GM23338 (cell line): ENCODE data around the gene SEMA5A. TPM values are rescaled to one million over a fixed set of nuclear protein-coding genes. Genes with fewer than 3 reads are reported as not detected.

Source experiments
- ATAC-seq: fragments of 200-7000 bp; cut with Tn5 transposase; 3 replicates; pipeline ENCODE4 v1.9.1; 2020
- DNase-seq: peaks from one replicate; pipeline ENCODE4 v3.0.0-alpha.2; 2015; ENCODE audit warnings: low spot score
- H2AFZ ChIP-seq: fragments of 200-600 bp; sonication (generic); 2 replicates; pipeline ENCODE4 v1.8.0; 2016; ENCODE audit warnings: antibody characterized with exemption, mild to moderate bottlenecking, moderate library complexity
- H3F3A ChIP-seq: fragments of 200-600 bp; sonication (generic); replicated peaks from 2 replicates; pipeline ENCODE4 v1.8.0; 2017; ENCODE audit warnings: antibody characterized with exemption, mixed run types, low read depth
- H3K27ac ChIP-seq: fragments of 200-600 bp; sonication (generic); 2 replicates; pipeline ENCODE4 v1.6.1; 2016; ENCODE audit warnings: low read depth
- H3K27me3 ChIP-seq: fragments of 200-600 bp; sonication (generic); 2 replicates; pipeline ENCODE4 v1.8.0; 2016; ENCODE audit warnings: mild to moderate bottlenecking, mixed run types, moderate library complexity; ENCODE audit not compliant: insufficient read depth
- H3K36me3 ChIP-seq: fragments of 200-600 bp; sonication (generic); 2 replicates; pipeline ENCODE4 v1.8.0; 2016; ENCODE audit warnings: mild to moderate bottlenecking; ENCODE audit not compliant: insufficient read depth
- H3K4me1 ChIP-seq: fragments of 200-600 bp; sonication (generic); 2 replicates; pipeline ENCODE4 v1.8.0; 2016; ENCODE audit warnings: mild to moderate bottlenecking, moderate library complexity; ENCODE audit not compliant: insufficient read depth
- H3K4me2 ChIP-seq: fragments of 200-600 bp; sonication (generic); 2 replicates; pipeline ENCODE4 v1.7.1; 2017; ENCODE audit warnings: mixed run types
- H3K4me3 ChIP-seq: fragments of 200-600 bp; sonication (generic); 2 replicates; pipeline ENCODE4 v1.6.1; 2016; ENCODE audit warnings: mixed run types
- H3K79me2 ChIP-seq: fragments of 200-600 bp; sonication (generic); replicated peaks from 2 replicates; pipeline ENCODE4 v1.8.0; 2017; ENCODE audit warnings: mild to moderate bottlenecking; ENCODE audit not compliant: insufficient read depth
- H3K9me2 ChIP-seq: fragments of 200-600 bp; sonication (generic); 2 replicates; pipeline ENCODE4 v1.8.0; 2017; ENCODE audit not compliant: insufficient read depth
- H4K20me1 ChIP-seq: fragments of 200-600 bp; sonication (generic); replicated peaks from 2 replicates; pipeline ENCODE4 v1.8.0; 2017; ENCODE audit warnings: mild to moderate bottlenecking; ENCODE audit not compliant: insufficient read depth
- H3K27ac Mint-ChIP-seq: 2 replicates; pipeline ENCODE4 v1.8.0; 2020; ENCODE audit warnings: inconsistent platforms, mild to moderate bottlenecking, moderate library complexity, mixed read lengths
- H3K27me3 Mint-ChIP-seq: 3 replicates; pipeline ENCODE4 v1.8.0; 2022; ENCODE audit warnings: low read depth, mild to moderate bottlenecking, moderate library complexity, mixed read lengths, inconsistent platforms; ENCODE audit not compliant: insufficient read depth, poor library complexity
- H3K36me3 Mint-ChIP-seq: 3 replicates; pipeline ENCODE4 v1.8.0; 2021; ENCODE audit warnings: low read depth, mild to moderate bottlenecking, inconsistent platforms, moderate library complexity, mixed read lengths
- H3K4me1 Mint-ChIP-seq: 3 replicates; pipeline ENCODE4 v1.8.0; 2020; ENCODE audit warnings: mild to moderate bottlenecking, inconsistent platforms, mixed read lengths
- H3K4me3 Mint-ChIP-seq: 3 replicates; pipeline ENCODE4 v1.8.0; 2021; ENCODE audit warnings: moderate library complexity, mild to moderate bottlenecking, inconsistent platforms, mixed read lengths
- H3K9me3 Mint-ChIP-seq: 3 replicates; pipeline ENCODE4 v1.8.0; 2020; ENCODE audit warnings: moderate library complexity, mild to moderate bottlenecking, inconsistent platforms, mixed read lengths
- EZH2 ChIP-seq: fragments of 200-600 bp; sonication (generic); IDR thresholded peaks from one replicate; pipeline ENCODE4 v1.8.0; 2017; ENCODE audit warnings: antibody characterized with exemption, mild to moderate bottlenecking, low read depth; ENCODE audit not compliant: unreplicated experiment
- EZH2phosphoT487 ChIP-seq: fragments of 200-600 bp; sonication (generic); IDR thresholded peaks from one replicate; pipeline ENCODE4 v1.8.1; 2018; ENCODE audit warnings: antibody characterized with exemption; ENCODE audit not compliant: unreplicated experiment
- JUNB ChIP-seq: IDR thresholded peaks from one replicate; pipeline ENCODE4 v1.6.1; 2016; ENCODE audit warnings: antibody characterized with exemption; ENCODE audit not compliant: unreplicated experiment
- NANOG ChIP-seq: IDR thresholded peaks from 2 replicates; pipeline ENCODE4 v1.6.1; 2016; ENCODE audit warnings: antibody characterized with exemption, borderline replicate concordance
- POLR2AphosphoS5 ChIP-seq: IDR thresholded peaks from 2 replicates; pipeline ENCODE4 v1.6.1; 2016; ENCODE audit warnings: antibody characterized with exemption, low read depth
- STAT1 ChIP-seq: IDR thresholded peaks from one replicate; pipeline ENCODE4 v1.6.1; 2016; ENCODE audit warnings: antibody characterized with exemption; ENCODE audit not compliant: unreplicated experiment
- ZNF114 ChIP-seq: fragments of 250-450 bp; sonication (Bioruptor Pico); IDR thresholded peaks from 2 replicates; pipeline ENCODE4 v1.5.0; 2020; ENCODE audit warnings: mild to moderate bottlenecking, moderate library complexity
- ZNF331 ChIP-seq: fragments of 250-450 bp; sonication (Bioruptor Pico); IDR thresholded peaks from 2 replicates; pipeline ENCODE4 v1.5.0; 2020; ENCODE audit warnings: low read depth, mild to moderate bottlenecking, moderate library complexity
- polyA plus RNA-seq: library from polyadenylated mRNA; unstranded; fragments of >200 nt; fragmentation: Nextera tagmentation; extraction: Ambion mirVana; gene quantifications from 2 replicates; pipeline ENCODE4 v1.2.1, GENCODE V29; 2016
- total RNA-seq: library from RNA; depleted of rRNA; stranded (reverse); fragments of >200 nt; shearing (Covaris generic); gene quantifications from 2 replicates; pipeline ENCODE4 v1.2.3, GENCODE V29; 2014
- TF ChIP-seq, protein P1 (sequence below): IDR thresholded peaks from 2 replicates; pipeline ENCODE4 v1.6.1; 2016; ENCODE audit warnings: antibody characterized with exemption
- TF ChIP-seq, protein P2 (sequence below): IDR thresholded peaks from one replicate; pipeline ENCODE4 v1.6.1; 2018; ENCODE audit warnings: antibody characterized with exemption; ENCODE audit not compliant: unreplicated experiment
- TF ChIP-seq, protein P3 (sequence below), 2 experiments: fragments of 200-600 bp in 1 of 2; sonication (generic) in 1 of 2; conservative IDR thresholded peaks; 2 replicates each; pipeline versions ENCODE4 v1.5.1 to v1.6.1; 2016 to 2017; ENCODE audit warnings: antibody characterized with exemption in 2 of 2, low read depth in 2 of 2, mild to moderate bottlenecking in 2 of 2, moderate library complexity in 1 of 2
- TF ChIP-seq, protein P4 (sequence below): fragments of 250-450 bp; sonication (Bioruptor Pico); IDR thresholded peaks from 2 replicates; pipeline ENCODE4 v1.5.0; 2020; ENCODE audit warnings: mild to moderate bottlenecking, moderate library complexity

The SEMA5A gene
- total and polyA plus RNA-seq, 2 experiments from 2014 or later = 2.1 to 8.1 TPM

DNA sequence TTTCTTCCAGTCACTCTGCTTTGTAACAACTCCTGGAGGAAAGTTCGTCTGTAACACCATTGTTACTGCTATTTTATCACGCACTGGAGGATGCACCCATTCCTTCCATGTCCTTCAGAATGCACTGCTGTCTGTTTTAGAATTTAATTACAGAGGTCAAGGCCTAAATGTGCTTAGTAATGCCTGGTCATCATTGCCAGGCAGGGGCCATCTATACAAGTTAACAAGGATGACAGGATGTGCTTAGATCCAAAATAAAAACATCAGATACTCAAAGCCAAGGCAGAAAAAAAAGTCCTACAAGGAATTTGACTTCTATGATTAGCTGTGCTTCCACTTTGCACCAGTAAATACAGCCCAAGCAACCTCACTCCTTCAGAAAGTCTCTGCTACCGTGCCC lies 371.4 kb downstream of the SEMA5A start (continued):
- TF ChIP-seq ZNF331 (CRISPR knock-in tag) (no peak), EZH2 (no peak), POLR2AphosphoS5 (no peak), STAT1 (no peak), NANOG (no peak)

DNA sequence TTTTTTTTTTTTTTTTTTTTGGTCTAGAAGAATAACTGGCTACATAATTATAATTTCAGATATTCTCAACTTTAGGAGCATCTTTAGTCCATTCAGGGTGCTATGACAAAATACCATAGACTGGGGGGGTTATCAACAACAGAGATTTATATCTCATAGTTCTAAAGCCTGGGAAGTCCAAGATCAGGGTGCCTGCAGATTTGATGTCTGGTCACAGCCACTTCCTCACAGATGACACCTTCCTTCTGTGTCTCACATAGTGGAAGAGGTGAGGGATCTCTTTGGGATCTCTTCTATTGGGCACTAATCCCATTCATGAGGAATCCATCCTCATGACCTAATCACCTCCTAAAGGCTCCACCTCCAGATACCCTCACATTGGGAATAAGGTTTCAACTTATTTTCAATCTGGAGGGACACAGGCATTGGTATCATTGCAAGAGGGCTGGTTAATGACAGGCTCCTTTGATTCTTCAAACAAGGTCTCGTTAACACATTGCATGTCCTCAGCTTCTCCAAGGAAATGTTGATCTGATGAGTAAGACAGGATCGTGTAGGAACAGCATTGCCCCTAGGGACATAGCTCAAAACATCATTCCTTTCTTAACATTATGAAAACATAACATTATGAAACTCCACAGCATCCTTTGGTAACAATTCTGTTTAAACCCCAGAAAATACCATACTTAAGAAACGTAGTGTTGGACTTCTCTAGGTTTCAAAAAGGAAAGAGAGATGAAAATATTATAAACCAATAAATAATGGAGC lies 372.4 kb downstream of the SEMA5A start:
- H3K79me2 ChIP-seq = no peaks in the 10 kb centered on the region
- no peak overlapping the region for H3K4me2 ChIP-seq
- H3K27ac ChIP-seq = no peak overlapping the region
- no peak overlapping the region for H3K4me3 Mint-ChIP-seq
- no peak for DNase-seq
- H3F3A ChIP-seq = no peaks in the 10 kb centered on the region
- H2AFZ ChIP-seq = no peak overlapping the region
- H3K27ac Mint-ChIP-seq = no peak overlapping the region
- no peak overlapping the region for H3K4me3 ChIP-seq
- H3K36me3 ChIP-seq = no peaks in the 10 kb centered on the region
- H3K9me2 ChIP-seq = peaks cover 8% of the 10 kb centered on the region; the same call in 1 of the 2 replicates
- no peaks in the 10 kb centered on the region for H4K20me1 ChIP-seq
- ATAC-seq = no peak
- no peaks in the 10 kb centered on the region for H3K9me3 Mint-ChIP-seq
- H3K36me3 Mint-ChIP-seq = peaks cover 11% of the 10 kb centered on the region; the same call in 2 of the 3 replicates
- H3K27me3 Mint-ChIP-seq = no peaks in the 10 kb centered on the region
- H3K27me3 ChIP-seq = no peaks in the 10 kb centered on the region
- H3K4me1 Mint-ChIP-seq = peaks cover 15% of the 10 kb centered on the region
- H3K4me1 ChIP-seq = 0 out of 2 replicates have a peak, but pooled peaks cover 9% of the 10 kb centered on the region
- TF ChIP-seq NANOG (no peak), POLR2AphosphoS5 (no peak), EZH2 (no peak), EZH2phosphoT487 (no peak), STAT1 (no peak), JUNB (no peak), ZNF114 (no peak)
- TF ChIP-seq, protein P1, sequence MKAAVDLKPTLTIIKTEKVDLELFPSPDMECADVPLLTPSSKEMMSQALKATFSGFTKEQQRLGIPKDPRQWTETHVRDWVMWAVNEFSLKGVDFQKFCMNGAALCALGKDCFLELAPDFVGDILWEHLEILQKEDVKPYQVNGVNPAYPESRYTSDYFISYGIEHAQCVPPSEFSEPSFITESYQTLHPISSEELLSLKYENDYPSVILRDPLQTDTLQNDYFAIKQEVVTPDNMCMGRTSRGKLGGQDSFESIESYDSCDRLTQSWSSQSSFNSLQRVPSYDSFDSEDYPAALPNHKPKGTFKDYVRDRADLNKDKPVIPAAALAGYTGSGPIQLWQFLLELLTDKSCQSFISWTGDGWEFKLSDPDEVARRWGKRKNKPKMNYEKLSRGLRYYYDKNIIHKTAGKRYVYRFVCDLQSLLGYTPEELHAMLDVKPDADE = no peak
- TF ChIP-seq, protein P2, sequence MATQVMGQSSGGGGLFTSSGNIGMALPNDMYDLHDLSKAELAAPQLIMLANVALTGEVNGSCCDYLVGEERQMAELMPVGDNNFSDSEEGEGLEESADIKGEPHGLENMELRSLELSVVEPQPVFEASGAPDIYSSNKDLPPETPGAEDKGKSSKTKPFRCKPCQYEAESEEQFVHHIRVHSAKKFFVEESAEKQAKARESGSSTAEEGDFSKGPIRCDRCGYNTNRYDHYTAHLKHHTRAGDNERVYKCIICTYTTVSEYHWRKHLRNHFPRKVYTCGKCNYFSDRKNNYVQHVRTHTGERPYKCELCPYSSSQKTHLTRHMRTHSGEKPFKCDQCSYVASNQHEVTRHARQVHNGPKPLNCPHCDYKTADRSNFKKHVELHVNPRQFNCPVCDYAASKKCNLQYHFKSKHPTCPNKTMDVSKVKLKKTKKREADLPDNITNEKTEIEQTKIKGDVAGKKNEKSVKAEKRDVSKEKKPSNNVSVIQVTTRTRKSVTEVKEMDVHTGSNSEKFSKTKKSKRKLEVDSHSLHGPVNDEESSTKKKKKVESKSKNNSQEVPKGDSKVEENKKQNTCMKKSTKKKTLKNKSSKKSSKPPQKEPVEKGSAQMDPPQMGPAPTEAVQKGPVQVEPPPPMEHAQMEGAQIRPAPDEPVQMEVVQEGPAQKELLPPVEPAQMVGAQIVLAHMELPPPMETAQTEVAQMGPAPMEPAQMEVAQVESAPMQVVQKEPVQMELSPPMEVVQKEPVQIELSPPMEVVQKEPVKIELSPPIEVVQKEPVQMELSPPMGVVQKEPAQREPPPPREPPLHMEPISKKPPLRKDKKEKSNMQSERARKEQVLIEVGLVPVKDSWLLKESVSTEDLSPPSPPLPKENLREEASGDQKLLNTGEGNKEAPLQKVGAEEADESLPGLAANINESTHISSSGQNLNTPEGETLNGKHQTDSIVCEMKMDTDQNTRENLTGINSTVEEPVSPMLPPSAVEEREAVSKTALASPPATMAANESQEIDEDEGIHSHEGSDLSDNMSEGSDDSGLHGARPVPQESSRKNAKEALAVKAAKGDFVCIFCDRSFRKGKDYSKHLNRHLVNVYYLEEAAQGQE = no peak
- TF ChIP-seq, protein P3, sequence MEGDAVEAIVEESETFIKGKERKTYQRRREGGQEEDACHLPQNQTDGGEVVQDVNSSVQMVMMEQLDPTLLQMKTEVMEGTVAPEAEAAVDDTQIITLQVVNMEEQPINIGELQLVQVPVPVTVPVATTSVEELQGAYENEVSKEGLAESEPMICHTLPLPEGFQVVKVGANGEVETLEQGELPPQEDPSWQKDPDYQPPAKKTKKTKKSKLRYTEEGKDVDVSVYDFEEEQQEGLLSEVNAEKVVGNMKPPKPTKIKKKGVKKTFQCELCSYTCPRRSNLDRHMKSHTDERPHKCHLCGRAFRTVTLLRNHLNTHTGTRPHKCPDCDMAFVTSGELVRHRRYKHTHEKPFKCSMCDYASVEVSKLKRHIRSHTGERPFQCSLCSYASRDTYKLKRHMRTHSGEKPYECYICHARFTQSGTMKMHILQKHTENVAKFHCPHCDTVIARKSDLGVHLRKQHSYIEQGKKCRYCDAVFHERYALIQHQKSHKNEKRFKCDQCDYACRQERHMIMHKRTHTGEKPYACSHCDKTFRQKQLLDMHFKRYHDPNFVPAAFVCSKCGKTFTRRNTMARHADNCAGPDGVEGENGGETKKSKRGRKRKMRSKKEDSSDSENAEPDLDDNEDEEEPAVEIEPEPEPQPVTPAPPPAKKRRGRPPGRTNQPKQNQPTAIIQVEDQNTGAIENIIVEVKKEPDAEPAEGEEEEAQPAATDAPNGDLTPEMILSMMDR (conservative IDR thresholded peaks at IDR 0.05; ENCODE audit: low read depth in 2 of 2) = no peak
- TF ChIP-seq, protein P4, sequence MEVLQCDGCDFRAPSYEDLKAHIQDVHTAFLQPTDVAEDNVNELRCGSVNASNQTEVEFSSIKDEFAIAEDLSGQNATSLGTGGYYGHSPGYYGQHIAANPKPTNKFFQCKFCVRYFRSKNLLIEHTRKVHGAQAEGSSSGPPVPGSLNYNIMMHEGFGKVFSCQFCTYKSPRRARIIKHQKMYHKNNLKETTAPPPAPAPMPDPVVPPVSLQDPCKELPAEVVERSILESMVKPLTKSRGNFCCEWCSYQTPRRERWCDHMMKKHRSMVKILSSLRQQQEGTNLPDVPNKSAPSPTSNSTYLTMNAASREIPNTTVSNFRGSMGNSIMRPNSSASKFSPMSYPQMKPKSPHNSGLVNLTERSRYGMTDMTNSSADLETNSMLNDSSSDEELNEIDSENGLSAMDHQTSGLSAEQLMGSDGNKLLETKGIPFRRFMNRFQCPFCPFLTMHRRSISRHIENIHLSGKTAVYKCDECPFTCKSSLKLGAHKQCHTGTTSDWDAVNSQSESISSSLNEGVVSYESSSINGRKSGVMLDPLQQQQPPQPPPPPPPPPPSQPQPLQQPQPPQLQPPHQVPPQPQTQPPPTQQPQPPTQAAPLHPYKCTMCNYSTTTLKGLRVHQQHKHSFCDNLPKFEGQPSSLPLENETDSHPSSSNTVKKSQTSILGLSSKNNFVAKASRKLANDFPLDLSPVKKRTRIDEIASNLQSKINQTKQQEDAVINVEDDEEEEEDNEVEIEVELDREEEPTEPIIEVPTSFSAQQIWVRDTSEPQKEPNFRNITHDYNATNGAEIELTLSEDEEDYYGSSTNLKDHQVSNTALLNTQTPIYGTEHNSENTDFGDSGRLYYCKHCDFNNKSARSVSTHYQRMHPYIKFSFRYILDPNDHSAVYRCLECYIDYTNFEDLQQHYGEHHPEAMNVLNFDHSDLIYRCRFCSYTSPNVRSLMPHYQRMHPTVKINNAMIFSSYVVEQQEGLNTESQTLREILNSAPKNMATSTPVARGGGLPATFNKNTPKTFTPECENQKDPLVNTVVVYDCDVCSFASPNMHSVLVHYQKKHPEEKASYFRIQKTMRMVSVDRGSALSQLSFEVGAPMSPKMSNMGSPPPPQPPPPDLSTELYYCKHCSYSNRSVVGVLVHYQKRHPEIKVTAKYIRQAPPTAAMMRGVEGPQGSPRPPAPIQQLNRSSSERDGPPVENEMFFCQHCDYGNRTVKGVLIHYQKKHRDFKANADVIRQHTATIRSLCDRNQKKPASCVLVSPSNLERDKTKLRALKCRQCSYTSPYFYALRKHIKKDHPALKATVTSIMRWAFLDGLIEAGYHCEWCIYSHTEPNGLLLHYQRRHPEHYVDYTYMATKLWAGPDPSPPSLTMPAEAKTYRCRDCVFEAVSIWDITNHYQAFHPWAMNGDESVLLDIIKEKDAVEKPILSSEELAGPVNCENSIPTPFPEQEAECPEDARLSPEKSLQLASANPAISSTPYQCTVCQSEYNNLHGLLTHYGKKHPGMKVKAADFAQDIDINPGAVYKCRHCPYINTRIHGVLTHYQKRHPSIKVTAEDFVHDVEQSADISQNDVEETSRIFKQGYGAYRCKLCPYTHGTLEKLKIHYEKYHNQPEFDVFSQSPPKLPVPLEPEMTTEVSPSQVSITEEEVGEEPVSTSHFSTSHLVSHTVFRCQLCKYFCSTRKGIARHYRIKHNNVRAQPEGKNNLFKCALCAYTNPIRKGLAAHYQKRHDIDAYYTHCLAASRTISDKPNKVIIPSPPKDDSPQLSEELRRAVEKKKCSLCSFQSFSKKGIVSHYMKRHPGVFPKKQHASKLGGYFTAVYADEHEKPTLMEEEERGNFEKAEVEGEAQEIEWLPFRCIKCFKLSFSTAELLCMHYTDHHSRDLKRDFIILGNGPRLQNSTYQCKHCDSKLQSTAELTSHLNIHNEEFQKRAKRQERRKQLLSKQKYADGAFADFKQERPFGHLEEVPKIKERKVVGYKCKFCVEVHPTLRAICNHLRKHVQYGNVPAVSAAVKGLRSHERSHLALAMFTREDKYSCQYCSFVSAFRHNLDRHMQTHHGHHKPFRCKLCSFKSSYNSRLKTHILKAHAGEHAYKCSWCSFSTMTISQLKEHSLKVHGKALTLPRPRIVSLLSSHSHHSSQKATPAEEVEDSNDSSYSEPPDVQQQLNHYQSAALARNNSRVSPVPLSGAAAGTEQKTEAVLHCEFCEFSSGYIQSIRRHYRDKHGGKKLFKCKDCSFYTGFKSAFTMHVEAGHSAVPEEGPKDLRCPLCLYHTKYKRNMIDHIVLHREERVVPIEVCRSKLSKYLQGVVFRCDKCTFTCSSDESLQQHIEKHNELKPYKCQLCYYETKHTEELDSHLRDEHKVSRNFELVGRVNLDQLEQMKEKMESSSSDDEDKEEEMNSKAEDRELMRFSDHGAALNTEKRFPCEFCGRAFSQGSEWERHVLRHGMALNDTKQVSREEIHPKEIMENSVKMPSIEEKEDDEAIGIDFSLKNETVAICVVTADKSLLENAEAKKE (CRISPR knock-in tag) = no peak
